Fibroblast of peridontal ligament (primary cell): ENCODE measurements around the gene CPXM2.

ENCODE experiments used
- DNase-seq: peaks from one replicate; pipeline ENCODE4 v3.0.0-alpha.2; 2010; ENCODE audit errors: extremely low read depth

The CPXM2 gene

DNA sequence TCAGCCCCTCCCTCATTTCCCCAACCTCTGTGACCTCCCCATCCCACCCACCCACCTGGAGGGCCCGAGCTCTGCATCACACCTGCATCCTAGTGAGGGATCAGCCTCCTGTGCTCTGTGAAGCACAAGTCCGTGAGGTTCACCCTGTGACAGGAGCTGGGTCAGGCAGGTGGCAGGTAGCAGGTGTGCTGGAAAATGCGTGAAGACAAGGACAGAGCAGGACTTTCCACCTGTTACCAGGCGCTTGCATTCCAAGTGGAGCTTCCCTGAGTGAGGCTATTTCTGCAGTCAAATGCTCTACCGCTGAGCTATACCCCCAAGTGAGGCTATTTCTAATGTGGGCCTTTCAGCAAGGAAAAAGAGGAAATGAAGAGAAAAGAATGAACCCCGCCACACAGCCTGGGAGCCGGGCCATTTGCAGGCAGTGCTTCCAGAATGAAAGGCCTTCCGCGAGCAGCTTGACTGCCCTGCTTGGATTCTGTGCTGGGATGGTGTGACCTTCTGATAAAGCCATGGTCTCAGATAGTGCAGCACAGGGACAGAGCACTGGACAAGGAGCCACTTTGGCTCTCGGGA is 13.3 kb upstream of the CPXM2 start:
- no peak for DNase-seq

DNA sequence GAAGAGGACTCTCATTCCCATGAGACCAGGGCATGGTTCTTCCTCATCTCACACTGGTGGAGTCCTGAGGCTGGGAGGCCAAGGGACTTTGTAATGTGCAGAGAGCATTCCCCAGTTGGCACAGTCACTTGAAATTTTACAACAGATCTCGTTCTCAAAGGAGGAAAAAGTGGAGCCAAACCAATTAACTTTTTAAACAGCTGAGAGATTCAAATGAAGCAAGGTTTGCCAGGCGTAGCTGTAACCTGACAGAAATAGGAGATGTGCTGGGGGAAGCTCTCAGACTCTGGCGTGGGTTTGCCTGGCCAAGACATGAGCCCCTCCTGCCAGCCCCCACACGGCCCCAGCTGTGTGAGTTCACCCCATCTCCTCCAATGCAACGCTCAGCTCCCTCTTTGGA is 12.0 kb upstream of the CPXM2 start:
- no peak for DNase-seq

GRCh38 chr10:123901621-123902020 is 10.0 kb upstream of the CPXM2 start:
- DNase-seq = no peak

DNA sequence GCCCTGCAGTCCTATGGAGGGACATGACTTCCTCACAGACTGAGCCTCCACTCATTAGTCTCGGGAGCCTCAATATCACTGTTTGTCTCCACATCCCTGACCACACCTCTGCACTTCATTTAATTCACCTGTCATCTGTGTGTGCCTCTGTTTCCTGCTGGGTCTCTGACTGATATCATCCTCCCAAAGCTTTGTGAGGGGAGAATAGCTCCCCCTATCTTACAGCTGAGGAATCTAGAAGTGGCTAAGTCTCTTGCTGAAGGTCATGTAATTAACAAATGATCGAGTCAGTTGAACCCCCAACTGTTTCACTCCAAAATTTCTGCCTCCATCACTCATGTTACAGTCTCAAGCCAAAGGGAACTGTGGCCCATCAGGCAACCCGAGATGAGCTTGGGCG is 5.5 kb upstream of the CPXM2 start:
- DNase-seq = no peak

- DNase-seq = peak; percentile 86
Measured at GRCh38 chr10:123896246-123896927, 4.8 kb upstream of the CPXM2 start.

DNA sequence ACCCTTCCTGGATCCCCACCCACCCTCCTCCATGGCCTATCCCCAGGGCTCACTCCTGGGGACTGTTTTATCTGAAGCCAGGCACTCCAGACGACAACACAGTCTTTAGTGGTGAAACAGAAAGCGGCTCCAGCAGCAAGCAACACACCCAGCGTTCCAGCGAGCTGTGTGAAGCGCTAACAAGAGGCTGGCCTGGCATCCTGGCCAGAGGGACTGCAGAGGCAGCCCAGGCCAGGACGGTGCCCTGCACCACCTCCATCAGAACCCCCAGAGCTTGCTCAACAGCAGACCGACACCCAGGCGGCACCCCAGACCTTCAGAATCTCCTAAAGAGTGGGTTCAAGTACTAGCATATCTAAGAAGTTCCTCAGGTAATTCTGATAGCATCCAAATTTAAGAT is 2.0 kb upstream of the CPXM2 start:
- DNase-seq = no peak

DNA sequence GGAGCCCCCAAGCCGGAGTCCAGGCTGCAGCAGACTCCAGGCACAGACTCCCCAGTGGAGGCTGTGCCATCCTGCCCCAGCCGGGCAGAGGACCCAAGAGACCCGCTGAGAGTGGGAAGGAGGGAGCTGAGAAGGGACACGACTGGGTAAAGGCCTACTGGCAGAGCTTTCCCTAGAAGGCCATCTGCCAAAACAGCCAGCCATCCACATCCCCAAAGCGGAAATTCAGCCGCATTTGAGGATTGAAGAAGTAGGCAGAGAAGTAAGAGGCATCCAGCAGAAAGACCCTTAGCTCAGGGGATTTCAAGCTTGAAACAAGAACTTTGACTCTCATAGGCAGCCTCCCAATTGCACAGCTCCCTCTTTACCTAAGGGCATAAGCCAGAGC is 857 bp downstream of the CPXM2 start:
- DNase-seq = peak; percentile 24

GRCh38 chr10:123890226-123890625 is 1.4 kb downstream of the CPXM2 start:
- peak; percentile 20 for DNase-seq

GRCh38 chr10:123889821-123890220 is 1.8 kb downstream of the CPXM2 start:
- DNase-seq = no peak

DNA sequence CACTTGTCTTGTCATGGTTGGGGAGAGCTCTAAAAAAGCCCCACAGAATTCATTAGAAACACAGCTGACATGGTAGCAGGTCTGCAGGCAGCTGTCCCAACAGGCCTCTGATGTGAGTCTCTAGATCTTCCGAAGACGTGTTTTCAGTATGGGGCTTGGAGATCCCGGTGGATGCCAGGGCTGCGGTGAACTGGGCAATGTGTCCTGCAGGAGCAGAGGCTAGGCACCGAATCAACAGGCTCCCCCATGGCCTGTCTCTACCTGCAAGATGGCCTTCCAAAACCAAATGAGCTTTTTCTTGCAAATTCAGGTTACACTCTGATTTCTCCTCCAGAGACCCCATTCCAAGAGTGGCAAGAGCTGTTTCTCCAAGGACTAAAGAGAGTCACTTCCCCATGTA is 2.9 kb downstream of the CPXM2 start:
- DNase-seq = no peak

DNA sequence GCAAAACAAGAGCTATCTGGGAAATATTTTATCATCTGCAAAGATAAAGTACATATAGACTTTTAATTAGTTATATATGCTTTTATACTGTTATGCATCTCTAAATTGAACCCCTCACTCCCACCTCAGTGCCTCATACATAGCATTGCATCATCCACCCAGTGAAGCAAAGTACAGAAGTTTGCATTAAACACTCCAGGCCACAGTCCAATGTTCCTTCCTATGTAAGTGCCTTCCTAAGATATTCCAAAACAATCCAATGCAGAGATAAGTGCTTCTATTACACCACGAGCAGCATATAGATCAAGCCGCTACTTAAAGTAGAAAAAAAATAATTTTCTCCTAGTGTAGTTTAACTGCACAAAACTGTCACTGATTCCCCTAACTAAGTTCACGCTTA is 3.4 kb downstream of the CPXM2 start:
- no peak for DNase-seq

DNA sequence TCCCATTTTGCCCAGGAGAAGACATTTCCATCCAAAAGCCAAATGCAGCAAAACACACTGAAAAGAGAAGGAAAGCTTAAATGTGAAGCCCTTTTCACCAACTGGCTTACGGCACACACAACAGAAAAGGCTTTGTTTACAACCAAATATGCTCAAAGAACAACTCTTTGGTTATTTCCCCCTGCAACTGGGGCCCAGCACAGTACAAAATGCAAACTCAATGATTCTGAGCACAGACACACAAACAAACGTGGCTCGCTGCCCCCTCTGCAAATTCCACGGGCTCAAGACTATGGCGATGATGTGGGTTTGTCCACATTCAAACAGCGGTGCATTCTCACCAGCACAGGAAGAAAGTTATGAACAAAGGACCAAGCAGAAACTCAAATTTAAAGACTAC is 5.3 kb downstream of the CPXM2 start:
- DNase-seq = no peak

DNA sequence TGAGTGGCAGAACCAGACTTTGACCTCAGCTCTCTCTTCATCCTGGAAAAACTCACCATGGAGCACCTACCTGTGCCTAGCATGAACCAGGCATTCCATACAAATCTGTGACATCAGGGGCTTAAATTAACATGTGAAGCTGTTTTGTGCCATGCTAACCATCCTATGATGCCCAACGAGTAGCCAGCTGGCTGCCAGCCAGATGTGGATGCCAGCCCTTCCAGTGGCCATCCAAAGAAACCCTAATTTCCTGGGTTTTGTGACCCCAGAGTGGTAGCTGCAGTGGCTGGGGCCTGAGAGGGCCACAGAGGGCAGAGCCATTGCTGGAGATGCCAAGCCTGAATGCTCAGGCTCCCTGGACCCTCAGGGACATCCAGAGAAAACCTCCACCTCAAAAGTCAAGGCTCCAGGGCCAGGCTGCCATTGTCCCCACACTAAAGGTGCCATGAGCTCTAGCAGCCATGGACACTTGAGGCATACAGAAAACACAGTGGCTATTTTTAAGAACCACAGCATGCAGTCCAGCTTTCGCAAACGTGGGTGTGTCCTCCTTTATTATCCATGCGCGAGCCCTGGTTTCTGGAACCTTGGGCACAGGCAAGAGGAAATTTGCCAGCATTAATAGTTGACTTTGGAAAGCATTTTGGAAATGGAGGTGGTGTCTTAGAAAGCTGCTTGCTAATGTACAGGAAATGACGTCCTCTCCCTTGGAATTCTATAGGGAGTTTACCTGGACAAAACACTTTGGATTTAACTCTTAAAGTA is 6.0 kb downstream of the CPXM2 start:
- DNase-seq = no peak

- DNase-seq = no peak
Measured at GRCh38 chr10:123884907-123885381, 6.7 kb downstream of the CPXM2 start.

- no peak for DNase-seq
Measured at GRCh38 chr10:123884351-123884906, 7.2 kb downstream of the CPXM2 start.

GRCh38 chr10:123883673-123884320 is 7.8 kb downstream of the CPXM2 start:
- no peak for DNase-seq

GRCh38 chr10:123882681-123883445 is 8.7 kb downstream of the CPXM2 start:
- DNase-seq = no peak

DNA sequence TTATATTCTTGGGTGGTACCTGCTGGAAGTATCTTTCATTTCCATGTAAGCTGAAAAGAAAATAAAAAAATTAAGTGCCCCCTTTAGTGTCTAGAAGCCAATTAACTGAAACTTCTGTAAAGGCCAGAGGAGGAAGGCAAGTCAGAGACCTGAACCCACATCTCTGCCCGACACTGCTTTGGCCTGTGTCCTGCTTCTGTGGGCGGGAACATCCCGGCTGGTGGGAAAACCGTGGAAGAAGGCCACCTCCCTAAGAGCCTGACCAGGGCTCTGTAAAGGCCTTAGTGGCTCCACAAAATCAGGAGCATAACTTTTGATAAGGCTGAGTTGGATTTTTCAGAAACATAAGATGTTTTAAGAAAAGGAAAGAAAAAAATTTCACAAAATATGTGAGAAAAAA is 9.4 kb downstream of the CPXM2 start:
- DNase-seq = no peak

GRCh38 chr10:123879606-123880257 is 11.9 kb downstream of the CPXM2 start:
- DNase-seq = no peak

GRCh38 chr10:123878666-123879303 is 12.8 kb downstream of the CPXM2 start:
- DNase-seq = peak; percentile 75
